HCT116 (cell line): Measurements from ENCODE around the gene VIPR2. TPM values are rescaled to one million over a fixed set of nuclear protein-coding genes. Genes with fewer than 3 reads are reported as not detected.

ENCODE experiments used
- ATAC-seq: fragments of 200-7000 bp; cut with Tn5 transposase; 2 replicates; pipeline ENCODE4 v1.9.1; 2020; ENCODE audit warnings: mild to moderate bottlenecking, moderate library complexity
- BruUV-seq: library from RNA; stranded (reverse); fragments of 400-500 nt; replicated peaks from 2 replicates; lab custom pipeline; 2021; lab: Mats Ljungman, UMichigan
- CTCF ChIA-PET: fragments of 300-600 bp; sonication (Branson Sonifier 250); formaldehyde crosslinking; loops from one replicate; lab custom pipeline; 2021; ENCODE audit warnings: antibody characterized with exemption; lab: Charles Lee
- POLR2A ChIA-PET: fragments of 300-600, 350-600 bp; sonication (Branson Sonifier 250); formaldehyde crosslinking; loops from one replicate; lab custom pipeline; 2021; ENCODE audit warnings: antibody characterized with exemption; lab: Charles Lee
- RAD21 ChIA-PET, 2 experiments: fragments of 300-600 bp; sonication (Branson Sonifier 250); formaldehyde crosslinking; loops; one replicate each; lab custom pipeline; 2023; ENCODE audit warnings: low total read pairs in 2 of 2; ENCODE audit not compliant: uncharacterized antibody in 2 of 2, unreplicated experiment in 2 of 2, low non-redundant PET in 1 of 2; lab: Charles Lee
- DNase-seq: peaks from one replicate; pipeline ENCODE4 v3.0.0-alpha.2; 2010; ENCODE audit warnings: low read depth, low spot score
- H2AFZ ChIP-seq: fragments of 200-600 bp; shearing (Covaris generic), sonication (generic); 2 replicates; pipeline ENCODE4 v1.6.1; 2017; ENCODE audit warnings: low read depth, mixed run types, mixed read lengths, antibody characterized with exemption, low read length; ENCODE audit not compliant: poor library complexity, severe bottlenecking
- H3K27ac ChIP-seq: 2 replicates; pipeline ENCODE4 v1.5.1; 2012; ENCODE audit warnings: low read depth, low read length
- H3K27me3 ChIP-seq: fragments of 200-600 bp; sonication (generic); 2 replicates; pipeline ENCODE4 v1.6.1; 2016; ENCODE audit warnings: mixed run types, low read length, mixed read lengths; ENCODE audit not compliant: insufficient read depth
- H3K36me3 ChIP-seq, 2 experiments: fragments of 200-500 bp in 1 of 2; fragments of 200-600 bp in 1 of 2; sonication (Bioruptor generic) in 1 of 2; sonication (generic) in 1 of 2; 2 replicates each; pipeline versions ENCODE4 v1.5.1 to v1.6.1; 2014 to 2016; ENCODE audit warnings: low read length in 2 of 2, inconsistent platforms in 1 of 2, mixed read lengths in 1 of 2, mixed run types in 1 of 2; ENCODE audit not compliant: insufficient read depth in 2 of 2, control insufficient read depth in 1 of 2
- H3K4me1 ChIP-seq, 2 experiments: fragments of 200-600 bp in 1 of 2; sonication (generic) in 1 of 2; 2 replicates each; pipeline versions ENCODE4 v1.5.1 to v1.6.1; 2012 to 2017; ENCODE audit warnings: low read length in 2 of 2, inconsistent platforms in 1 of 2, mild to moderate bottlenecking in 1 of 2, mixed read lengths in 1 of 2, mixed run types in 1 of 2, moderate library complexity in 1 of 2; ENCODE audit not compliant: insufficient read depth in 2 of 2, control insufficient read depth in 1 of 2
- H3K4me2 ChIP-seq: fragments of 200-600 bp; sonication (generic); 2 replicates; pipeline ENCODE4 v1.6.1; 2017; ENCODE audit warnings: mixed run types, low read length, mixed read lengths
- H3K4me3 ChIP-seq, 2 experiments: fragments of 200-600 bp in 1 of 2; sonication (generic) in 1 of 2; replicated peaks in 1 of 2; 2 replicates each; pipeline ENCODE4 v1.5.1; 2011 to 2016; ENCODE audit warnings: low read length in 2 of 2, control low read depth in 1 of 2, low read depth in 1 of 2, mild to moderate bottlenecking in 1 of 2, mixed read lengths in 1 of 2, mixed run types in 1 of 2
- H3K79me2 ChIP-seq: fragments of 200-600 bp; sonication (generic); 2 replicates; pipeline ENCODE4 v1.6.1; 2017; ENCODE audit warnings: mild to moderate bottlenecking, mixed run types, low read length, moderate library complexity, mixed read lengths; ENCODE audit not compliant: insufficient read depth
- H3K9ac ChIP-seq: fragments of 200-600 bp; sonication (generic); 2 replicates; pipeline ENCODE4 v1.6.1; 2016; ENCODE audit warnings: low read length, mixed read lengths
- H3K9me2 ChIP-seq: fragments of 200-600 bp; sonication (generic), shearing (Covaris generic); 2 replicates; pipeline ENCODE4 v1.6.1; 2017; ENCODE audit warnings: mixed run types, mild to moderate bottlenecking, moderate library complexity; ENCODE audit not compliant: insufficient read depth
- H3K9me3 ChIP-seq, 2 experiments: fragments of 200-500 bp in 1 of 2; fragments of 200-600 bp in 1 of 2; sonication (Bioruptor generic) in 1 of 2; sonication (generic) in 1 of 2; 2 replicates each; pipeline ENCODE4 v1.6.1; 2014 to 2017; ENCODE audit warnings: low read length in 2 of 2, mixed read lengths in 2 of 2, inconsistent platforms in 1 of 2, low read depth in 1 of 2, mild to moderate bottlenecking in 1 of 2, mixed run types in 1 of 2, moderate library complexity in 1 of 2; ENCODE audit not compliant: control insufficient read depth in 1 of 2, insufficient read depth in 1 of 2
- H4K20me1 ChIP-seq: fragments of 200-600 bp; sonication (generic), shearing (Covaris generic); 2 replicates; pipeline ENCODE4 v1.6.1; 2017; ENCODE audit warnings: mixed run types, mild to moderate bottlenecking, moderate library complexity; ENCODE audit not compliant: insufficient read depth
- CBX3 ChIP-seq: IDR thresholded peaks from 2 replicates; pipeline ENCODE4 v1.6.1; 2012; ENCODE audit warnings: low read depth
- CEBPB ChIP-seq: IDR thresholded peaks from 2 replicates; pipeline ENCODE4 v1.6.1; 2012; ENCODE audit warnings: low read depth
- CTCF ChIP-seq, 3 experiments: fragments of 200-600 bp in 1 of 3; sonication (generic) in 1 of 3; IDR thresholded peaks in 2 of 3; conservative IDR thresholded peaks in 1 of 3; 2 replicates each; pipeline ENCODE4 v1.5.1; 2012 to 2017; ENCODE audit warnings: low read depth in 2 of 3, low read length in 2 of 3, antibody characterized with exemption in 1 of 3, borderline replicate concordance in 1 of 3, control low read depth in 1 of 3, mild to moderate bottlenecking in 1 of 3, mixed read lengths in 1 of 3, mixed run types in 1 of 3, moderate library complexity in 1 of 3; ENCODE audit not compliant: insufficient read depth in 1 of 3
- EGR1 ChIP-seq: IDR thresholded peaks from 2 replicates; pipeline ENCODE4 v1.6.1; 2012; ENCODE audit warnings: low read depth
- ELF1 ChIP-seq: IDR thresholded peaks from 2 replicates; pipeline ENCODE4 v1.6.1; 2012; ENCODE audit warnings: low read depth, borderline replicate concordance
- FOSL1 ChIP-seq: IDR thresholded peaks from 2 replicates; pipeline ENCODE4 v1.6.1; 2012; ENCODE audit warnings: low read depth
- MAX ChIP-seq: IDR thresholded peaks from 2 replicates; pipeline ENCODE4 v1.6.1; 2012
- POLR2A ChIP-seq: IDR thresholded peaks from 2 replicates; pipeline ENCODE4 v1.7.0; 2011; ENCODE audit warnings: borderline replicate concordance; ENCODE audit not compliant: insufficient read depth, insufficient read length; ENCODE audit errors: extremely low read depth
- SIN3A ChIP-seq: IDR thresholded peaks from 2 replicates; pipeline ENCODE4 v1.6.1; 2012; ENCODE audit warnings: low read depth
- SRF ChIP-seq: IDR thresholded peaks from 2 replicates; pipeline ENCODE4 v1.6.1; 2012; ENCODE audit warnings: low read depth
- TCF7L2 ChIP-seq: IDR thresholded peaks from 2 replicates; pipeline ENCODE4 v1.7.0; 2011; ENCODE audit warnings: borderline replicate concordance, inconsistent platforms; ENCODE audit not compliant: insufficient read depth, insufficient read length; ENCODE audit errors: extremely low read depth
- YY1 ChIP-seq: IDR thresholded peaks from 2 replicates; pipeline ENCODE4 v1.6.1; 2011; ENCODE audit warnings: low read length, low read depth, moderate library complexity, mild to moderate bottlenecking; ENCODE audit not compliant: insufficient replicate concordance; ENCODE audit errors: extremely low read depth
- ZBTB33 ChIP-seq: IDR thresholded peaks from 2 replicates; pipeline ENCODE4 v1.6.1; 2011; ENCODE audit warnings: mild to moderate bottlenecking, low read length, moderate library complexity; ENCODE audit not compliant: insufficient replicate concordance; ENCODE audit errors: extremely low read depth
- ZFX ChIP-seq: fragments of 450-650 bp; IDR thresholded peaks from 2 replicates; pipeline ENCODE4 v1.6.1; 2017
- ZNF274 ChIP-seq: fragments of 200-500 bp; sonication (Bioruptor generic); IDR thresholded peaks from 2 replicates; pipeline ENCODE4 v1.6.1; 2014; ENCODE audit warnings: mild to moderate bottlenecking, low read depth, low read length, inconsistent platforms
- intact Hi-C: fragments of 100-400 bp; cut with micrococcal nuclease; formaldehyde crosslinking; loops from 2 replicates; pipeline ENCODE4 v1.10.0; 2022
- total RNA-seq: library from RNA; stranded (reverse); gene quantifications from one replicate; pipeline ENCODE4 v1.2.1, GENCODE V29; 2021; ENCODE audit not compliant: unreplicated experiment

VIPR2 gene
- total RNA-seq, 1 experiment from 2014 or later: 0.10 TPM

GRCh38 chr7:159086301-159086925, 58.3 kb downstream of the VIPR2 start:
- BruUV-seq: no TSS peak
- RAD21 ChIA-PET: no interaction called here
- no peak for ATAC-seq

More at GRCh38 chr7:159086301-159086925, 58.3 kb downstream of the VIPR2 start:
- intact Hi-C loops: no loop called here
- no peak for DNase-seq
- H3K9me2 ChIP-seq: no peaks in the 10 kb centered on the region
- no peak overlapping the region for H3K9ac ChIP-seq
- ChIA-PET POLR2A (no interaction called here), CTCF (no interaction called here)
- H3K79me2 ChIP-seq: no peaks in the 10 kb centered on the region
- no peaks in the 10 kb centered on the region for H3K27me3 ChIP-seq
- no peak for TF ChIP-seq SRF
- no peak for TF ChIP-seq CEBPB
- no peak for TF ChIP-seq EGR1
- TF ChIP-seq ZNF274: no peak
- no peak for TF ChIP-seq FOSL1
- TF ChIP-seq ZBTB33: no peak
- no peak for TF ChIP-seq ELF1
- TF ChIP-seq ZFX: no peak
- no peak for TF ChIP-seq CTCF (IDR thresholded peaks at IDR 0.05 in 2 of 3, conservative IDR thresholded peaks at IDR 0.05 in 1 of 3; ENCODE audit: borderline replicate concordance in 1 of 3, insufficient read depth in 1 of 3, low read depth in 2 of 3, low read length in 2 of 3)
- TF ChIP-seq MAX: no peak
- no peak for TF ChIP-seq TCF7L2
- TF ChIP-seq SIN3A: no peak
- no peak for TF ChIP-seq CBX3
- TF ChIP-seq POLR2A: no peak
- TF ChIP-seq YY1: no peak
- H3K9me3 ChIP-seq: no peaks in the 10 kb centered on the region
- H3K4me3 ChIP-seq: no peak overlapping the region
- H3K4me1 ChIP-seq: no peaks in the 10 kb centered on the region
- H3K4me2 ChIP-seq: no peak overlapping the region
- no peak overlapping the region for H2AFZ ChIP-seq
- H3K27ac ChIP-seq: no peak overlapping the region
- no peaks in the 10 kb centered on the region for H4K20me1 ChIP-seq
- H3K36me3 ChIP-seq: no peaks in the 10 kb centered on the region
